Activated T-helper 2 cell treated with anti-CD3 and anti-CD28 coated beads, Interferon-gamma antibody, Interleukin-2, Interleukin-4, amounts not matched to agents 10 μg/mL and 5 μg/mL and 100 μg/mL, durations not matched to agents 14 hours and 24 hours and 36 hours (primary cell): ENCODE data around the gene GLYR1. TPM values are rescaled to one million over a fixed set of nuclear protein-coding genes. Genes with fewer than 3 reads are reported as not detected.
"Not testable (repeated sequence)": the region's sequence is repeated elsewhere in the genome, so short reads cannot be mapped to it uniquely, and the experiment has no call there.

Experiments
- DNase-seq: peaks from one replicate; pipeline ENCODE4 v3.0.0; 2021; ENCODE audit warnings: low spot score
- H3K27ac Mint-ChIP-seq: one replicate; pipeline ENCODE4 v1.8.0; 2021; ENCODE audit warnings: mixed read lengths
- H3K27me3 Mint-ChIP-seq: one replicate; pipeline ENCODE4 v1.8.0; 2021; ENCODE audit warnings: low read depth, mixed read lengths
- H3K36me3 Mint-ChIP-seq: one replicate; pipeline ENCODE4 v1.8.0; 2021; ENCODE audit warnings: low read depth, mixed read lengths
- H3K4me1 Mint-ChIP-seq: one replicate; pipeline ENCODE4 v1.8.0; 2021; ENCODE audit warnings: low read depth, mixed read lengths
- H3K4me3 Mint-ChIP-seq: one replicate; pipeline ENCODE4 v1.8.0; 2021; ENCODE audit warnings: low read depth, mild to moderate bottlenecking, moderate library complexity, mixed read lengths
- H3K9me3 Mint-ChIP-seq: one replicate; pipeline ENCODE4 v1.8.0; 2021; ENCODE audit warnings: mixed read lengths
- intact Hi-C: fragments of 100-400 bp; cut with micrococcal nuclease; formaldehyde crosslinking; loops from one replicate; pipeline ENCODE4 v1.15.1; 2023
- total RNA-seq: library from RNA; stranded (reverse); gene quantifications from 2 replicates; pipeline ENCODE4 v1.2.3, GENCODE V29; 2022

GLYR1 gene
- total RNA-seq, 1 donor from 2014 or later, result 104 TPM

GRCh38 chr16:4795828-4796572 is 51.1 kb downstream of the GLYR1 start:
- Mint-ChIP-seq H3K4me3 (no peak overlapping the region), H3K9me3 (no peaks in the 10 kb centered on the region), H3K27ac (no peak overlapping the region), H3K27me3 (no peaks in the 10 kb centered on the region), H3K4me1 (peaks cover 3% of the 10 kb centered on the region), H3K36me3 (no peaks in the 10 kb centered on the region)
- DNase-seq, result no peak
- intact Hi-C loops, result no loop called here

GRCh38 chr16:4795181-4795827 is 51.8 kb downstream of the GLYR1 start, which contains the start of gene SMIM22:
SMIM22 (plus strand) TSS chr16:4795369; CDS start chr16:4795735, 366 bp downstream.
- peaks cover 6% of the 10 kb centered on the region for H3K4me1 Mint-ChIP-seq
- intact Hi-C loops, result no loop called here

DNA sequence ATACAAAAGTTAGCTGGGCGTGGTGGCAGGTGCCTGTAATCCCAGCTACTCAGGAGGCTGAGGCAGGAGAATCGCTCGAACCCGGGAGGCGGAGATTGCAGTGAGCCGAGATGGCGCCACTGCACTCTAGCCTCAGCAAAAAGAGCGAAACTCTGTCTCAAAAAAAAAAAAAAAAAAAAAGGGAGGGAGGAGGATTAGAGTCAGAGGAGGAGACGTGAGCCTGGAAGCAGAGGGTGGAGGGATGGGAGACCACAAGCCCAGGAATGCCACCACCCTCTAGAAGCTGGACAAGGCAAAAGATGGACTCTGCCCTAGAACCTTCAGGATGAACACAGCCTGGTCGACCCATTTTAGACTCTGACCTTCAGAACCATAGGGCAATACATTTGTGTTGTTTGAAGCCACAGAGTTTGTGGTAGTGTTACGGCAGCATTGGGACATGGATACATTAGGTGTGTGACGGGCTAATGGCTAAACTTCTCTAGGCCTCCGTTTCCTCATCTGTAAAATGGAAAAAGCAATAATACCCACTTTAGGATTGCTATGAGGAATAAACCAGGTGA is 54.1 kb downstream of the GLYR1 start:
- intact Hi-C loops, result no loop called here
- no peak overlapping the region for H3K4me3 Mint-ChIP-seq
- no peak for DNase-seq
- H3K27ac Mint-ChIP-seq, result no peak overlapping the region
- no peaks in the 10 kb centered on the region for H3K9me3 Mint-ChIP-seq
- H3K4me1 Mint-ChIP-seq, result peaks cover 6% of the 10 kb centered on the region
- no peaks in the 10 kb centered on the region for H3K27me3 Mint-ChIP-seq
- no peaks in the 10 kb centered on the region for H3K36me3 Mint-ChIP-seq

More at GRCh38 chr16:4795181-4795827, 51.8 kb downstream of the GLYR1 start, which contains the start of gene SMIM22:
- Mint-ChIP-seq H3K36me3 (no peaks in the 10 kb centered on the region), H3K9me3 (no peaks in the 10 kb centered on the region), H3K4me3 (no peak within 1 kb of the TSS), H3K27ac (no peak within 1 kb of the TSS), H3K27me3 (no peaks in the 10 kb centered on the region)
- no peak for DNase-seq

DNA sequence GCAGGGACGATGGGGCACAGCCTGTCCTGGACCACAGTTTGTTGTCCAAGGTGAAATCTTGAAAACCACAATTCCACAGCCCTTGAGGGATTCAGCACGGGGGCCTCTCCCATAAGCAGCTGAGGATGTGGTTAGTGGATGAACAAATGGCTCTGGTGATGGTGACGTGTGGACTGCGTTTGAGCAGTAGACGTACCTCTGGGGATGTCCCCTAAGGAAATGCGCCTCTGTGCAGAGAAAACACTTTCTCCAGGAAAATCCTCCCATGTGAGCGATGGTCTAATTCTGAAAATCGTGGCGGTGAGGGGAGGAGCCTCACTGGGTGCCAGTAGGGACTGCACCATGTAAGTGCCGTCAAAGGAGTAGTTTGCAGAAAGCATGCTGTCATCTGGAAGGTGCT is 56.2 kb downstream of the GLYR1 start:
- no peaks in the 10 kb centered on the region for H3K27me3 Mint-ChIP-seq
- peaks cover 6% of the 10 kb centered on the region for H3K4me1 Mint-ChIP-seq
- no peaks in the 10 kb centered on the region for H3K36me3 Mint-ChIP-seq
- no peaks in the 10 kb centered on the region for H3K9me3 Mint-ChIP-seq
- H3K27ac Mint-ChIP-seq, result no peak overlapping the region
- no peak overlapping the region for H3K4me3 Mint-ChIP-seq
- DNase-seq, result no peak
- intact Hi-C loops, result no loop called here

DNA sequence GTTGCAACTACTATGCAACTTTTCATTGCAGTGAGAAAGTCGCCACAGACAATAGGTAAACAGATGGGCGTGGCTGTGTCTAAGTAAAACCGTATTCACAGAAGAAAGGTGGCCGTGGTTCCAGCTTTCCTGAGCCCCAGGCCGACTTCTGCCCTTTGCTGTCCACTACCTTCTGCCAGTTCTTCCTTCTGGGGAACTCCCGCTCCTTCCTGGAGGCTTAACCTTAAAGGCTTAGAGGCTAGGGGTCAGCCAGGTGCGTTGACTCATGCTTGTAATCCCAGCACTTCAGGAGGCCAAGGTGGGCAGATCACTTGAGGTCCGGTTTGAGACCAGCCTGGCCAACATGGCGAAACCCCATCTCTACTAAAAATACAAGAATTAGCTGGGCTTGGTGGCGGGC is 56.8 kb downstream of the GLYR1 start:
- no peak overlapping the region for H3K27ac Mint-ChIP-seq
- DNase-seq, result no peak
- no peaks in the 10 kb centered on the region for H3K9me3 Mint-ChIP-seq
- intact Hi-C loops, result no loop called here
- H3K4me3 Mint-ChIP-seq, result no peak overlapping the region
- H3K27me3 Mint-ChIP-seq, result no peaks in the 10 kb centered on the region
- no peaks in the 10 kb centered on the region for H3K36me3 Mint-ChIP-seq
- H3K4me1 Mint-ChIP-seq, result peaks cover 6% of the 10 kb centered on the region

GRCh38 chr16:4788910-4789309 is 58.2 kb downstream of the GLYR1 start:
- no peak overlapping the region for H3K27ac Mint-ChIP-seq
- H3K4me1 Mint-ChIP-seq, result peaks cover 6% of the 10 kb centered on the region
- H3K27me3 Mint-ChIP-seq, result no peaks in the 10 kb centered on the region
- no peak for DNase-seq
- no peaks in the 10 kb centered on the region for H3K9me3 Mint-ChIP-seq
- no peak overlapping the region for H3K4me3 Mint-ChIP-seq
- intact Hi-C loops, result no loop called here
- H3K36me3 Mint-ChIP-seq, result no peaks in the 10 kb centered on the region

- Mint-ChIP-seq H3K36me3 (no peaks in the 10 kb centered on the region), H3K4me3 (no peak overlapping the region), H3K27me3 (no peaks in the 10 kb centered on the region), H3K4me1 (peaks cover 6% of the 10 kb centered on the region), H3K9me3 (no peaks in the 10 kb centered on the region), H3K27ac (no peak overlapping the region)
- no peak for DNase-seq
- intact Hi-C loops, result no loop called here
Observed at GRCh38 chr16:4788489-4788889, 58.6 kb downstream of the GLYR1 start.

- Mint-ChIP-seq H3K4me1 (peaks cover 6% of the 10 kb centered on the region), H3K9me3 (no peaks in the 10 kb centered on the region), H3K27ac (no peak within 1 kb of the TSS), H3K27me3 (no peaks in the 10 kb centered on the region), H3K36me3 (no peaks in the 10 kb centered on the region), H3K4me3 (no peak within 1 kb of the TSS)
- intact Hi-C loops, result no loop called here
- DNase-seq, result no peak
Observed at GRCh38 chr16:4787627-4788482, 59.2 kb downstream of the GLYR1 start, which contains the start of gene SEPTIN12. SEPTIN12 (minus strand) TSS chr16:4788345; CDS start chr16:4787645, 700 bp downstream.

- Mint-ChIP-seq H3K36me3 (no peaks in the 10 kb centered on the region), H3K4me3 (no peak overlapping the region), H3K9me3 (no peaks in the 10 kb centered on the region), H3K27ac (no peak overlapping the region), H3K4me1 (peaks cover 6% of the 10 kb centered on the region), H3K27me3 (no peaks in the 10 kb centered on the region)
- intact Hi-C loops, result no loop called here
- DNase-seq, result no peak
Observed at GRCh38 chr16:4787068-4787467, 60.0 kb downstream of the GLYR1 start.

DNA sequence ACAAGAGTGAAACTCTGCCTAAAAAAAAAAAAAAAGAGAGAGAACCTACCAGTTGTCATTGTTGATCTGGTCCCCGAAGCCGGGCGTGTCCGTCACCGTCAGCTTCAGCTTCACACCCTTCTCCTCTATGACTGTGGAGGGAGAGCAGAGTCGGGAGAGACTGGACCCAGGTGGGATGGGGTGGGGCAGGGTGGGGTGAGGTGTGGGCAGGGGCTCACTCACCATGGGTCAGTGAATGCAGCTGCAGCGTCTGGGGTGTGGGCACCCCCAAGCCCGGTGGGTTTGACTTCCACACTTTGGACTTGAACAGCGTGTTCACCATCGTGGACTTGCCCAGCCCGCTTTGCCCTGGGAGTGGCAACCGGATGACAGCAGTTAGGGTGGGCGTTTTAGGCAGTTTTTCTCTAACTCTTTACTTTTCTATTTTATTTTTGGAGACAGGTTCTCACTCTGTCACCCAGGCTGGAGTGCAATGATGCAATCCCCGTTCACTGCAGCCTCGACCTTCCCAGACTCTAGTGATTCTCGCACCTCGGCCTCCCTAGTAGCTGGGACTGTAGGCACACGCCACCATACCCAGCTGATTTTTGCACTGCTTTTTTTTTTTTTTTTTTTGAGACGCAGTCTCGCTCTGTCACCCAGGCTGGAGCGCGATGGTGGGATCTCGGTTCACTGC is 61.2 kb downstream of the GLYR1 start:
- Mint-ChIP-seq H3K4me3 (no peak overlapping the region), H3K36me3 (no peaks in the 10 kb centered on the region), H3K4me1 (peaks cover 2% of the 10 kb centered on the region), H3K27ac (no peak overlapping the region), H3K9me3 (no peaks in the 10 kb centered on the region), H3K27me3 (no peaks in the 10 kb centered on the region)
- no peak for DNase-seq
- intact Hi-C loops, result no loop called here

- DNase-seq, intact Hi-C loops, H3K27ac Mint-ChIP-seq, H3K9me3 Mint-ChIP-seq, H3K36me3 Mint-ChIP-seq, H3K4me3 Mint-ChIP-seq, H3K4me1 Mint-ChIP-seq, H3K27me3 Mint-ChIP-seq: not testable (repeated sequence)
Observed at GRCh38 chr16:4784444-4784987, 62.6 kb downstream of the GLYR1 start.

DNA sequence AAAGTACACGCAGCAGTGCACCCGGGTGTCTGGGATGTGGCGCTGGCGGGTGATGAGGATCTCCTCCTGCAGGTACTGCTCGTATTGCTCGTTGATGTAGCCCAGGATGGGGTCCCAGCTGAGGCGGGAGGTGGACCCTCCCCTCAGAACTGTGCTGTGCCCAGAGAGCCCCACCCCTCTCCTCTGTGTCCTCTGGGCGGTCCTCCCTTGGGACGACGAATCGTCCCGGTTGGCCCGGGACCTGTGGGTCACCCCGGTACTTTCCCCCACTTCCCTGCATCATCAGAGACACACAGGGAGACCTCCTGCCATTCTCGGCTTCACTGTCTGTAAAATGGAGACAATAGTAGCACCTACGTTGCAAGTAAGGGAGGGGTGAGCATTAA is 63.1 kb downstream of the GLYR1 start:
- Mint-ChIP-seq H3K27ac (no peak overlapping the region), H3K4me1 (no peaks in the 10 kb centered on the region), H3K27me3 (no peaks in the 10 kb centered on the region), H3K4me3 (no peak overlapping the region), H3K36me3 (no peaks in the 10 kb centered on the region), H3K9me3 (no peaks in the 10 kb centered on the region)
- intact Hi-C loops, result no loop called here
- DNase-seq, result no peak
